ENCODE measurements around the gene SLC13A3. TPM values are rescaled to one million over a fixed set of nuclear protein-coding genes. Genes with fewer than 3 reads are reported as not detected.
"Not testable (repeated sequence)": the region's sequence is repeated elsewhere in the genome, so short reads cannot be mapped to it uniquely, and the experiment has no call there.

Gene SLC13A3
- total RNA-seq, 4 donors from 2014 or later: 0.62 to 1.6 (median 0.80) TPM

GRCh38 chr20:46681032-46681854 lies 30.0 kb upstream of the SLC13A3 start:
- no peak for ATAC-seq
- WGBS, 2 donors (ENCODE audit: low coverage in 1 of 2): 38 to 43% methylated on average over 12 to 14 of the region's 14 CpGs

DNA sequence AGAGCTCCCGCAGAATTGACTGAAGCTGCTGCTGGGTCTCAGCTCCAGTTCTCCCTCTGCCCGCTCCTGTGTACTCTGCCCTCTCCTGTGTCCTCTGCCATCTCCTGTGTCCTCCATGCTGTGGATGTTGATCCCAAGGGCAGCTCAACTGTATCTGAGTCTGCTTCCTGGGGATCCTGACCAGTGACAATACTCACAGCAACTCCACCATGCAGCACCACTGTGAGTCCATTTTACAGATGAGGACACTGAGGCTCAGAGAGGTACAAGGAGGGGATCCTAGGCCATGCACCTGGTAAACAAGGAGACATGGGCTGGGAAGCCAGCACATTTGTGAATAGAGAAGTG lies 29.4 kb upstream of the SLC13A3 start:
- no peak for ATAC-seq
- Histone ChIP-seq H3K9me3 (no peaks in the 10 kb centered on the region), H3K4me1 (peaks cover 3 to 44% (median 11%) of the 10 kb centered on the region in 3 donors), H3K27ac (no peak overlapping the region), H3K4me3 (no peak overlapping the region), H3K36me3 (peaks cover 0 to 9% of the 10 kb centered on the region in 2 donors), H3K27me3 (no peaks in the 10 kb centered on the region)
- 100% methylated on average over 2 of the region's 2 CpGs; no CpG with 5 or more reads in 1 of the 2 donors for WGBS, 2 donors (ENCODE audit: low coverage in 1 of 2)
- TF ChIP-seq EP300 (IDR thresholded peaks at IDR 0.05) (no peak), CTCF (IDR thresholded peaks at IDR 0.05) (no peak), POLR2AphosphoS5 (IDR thresholded peaks at IDR 0.05) (no peak), POLR2A (IDR thresholded peaks at IDR 0.05) (no peak)

More at GRCh38 chr20:46681032-46681854, 30.0 kb upstream of the SLC13A3 start:
- Histone ChIP-seq H3K36me3 (peaks cover 0 to 15% of the 10 kb centered on the region in 2 donors), H3K4me3 (no peak overlapping the region), H3K27ac (no peak overlapping the region), H3K4me1 (peaks cover 3 to 49% (median 11%) of the 10 kb centered on the region in 3 donors), H3K27me3 (no peaks in the 10 kb centered on the region), H3K9me3 (no peaks in the 10 kb centered on the region)
- peak in 3 of 4 experiments; percentile 61 to 80 (median 78) for TF ChIP-seq CTCF (IDR thresholded peaks at IDR 0.05)
- no peak for TF ChIP-seq POLR2A (IDR thresholded peaks at IDR 0.05)

DNA sequence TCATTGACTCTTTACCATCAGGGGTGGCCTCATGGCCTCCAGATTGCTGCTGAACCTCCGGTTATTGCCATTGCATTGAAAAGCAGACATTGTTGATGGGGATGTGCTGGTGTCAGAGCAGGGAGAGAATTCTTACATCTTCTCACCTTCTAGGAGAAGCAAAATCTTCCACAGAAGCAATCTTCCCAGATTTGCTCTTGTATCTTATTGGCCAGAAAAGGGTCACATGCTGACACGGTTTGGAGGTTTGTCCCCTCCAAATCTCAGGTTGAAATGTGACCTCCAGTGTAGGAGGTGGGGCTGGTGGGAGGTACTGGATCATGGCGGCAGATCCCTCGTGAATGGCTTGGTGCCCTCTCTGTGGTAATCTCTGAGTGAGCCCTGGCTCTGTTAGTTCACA lies 27.3 kb upstream of the SLC13A3 start:
- Histone ChIP-seq H3K9me3 (no peaks in the 10 kb centered on the region), H3K36me3 (no peaks in the 10 kb centered on the region), H3K27me3 (no peaks in the 10 kb centered on the region), H3K4me3 (no peak overlapping the region), H3K27ac (no peak overlapping the region), H3K4me1 (peaks cover 3 to 23% (median 8%) of the 10 kb centered on the region in 3 donors)
- no peak for TF ChIP-seq EP300 (IDR thresholded peaks at IDR 0.05)
- TF ChIP-seq POLR2A (IDR thresholded peaks at IDR 0.05): no peak
- no peak for TF ChIP-seq CTCF (IDR thresholded peaks at IDR 0.05)
- TF ChIP-seq POLR2AphosphoS5 (IDR thresholded peaks at IDR 0.05): no peak
- WGBS, 2 donors (ENCODE audit: low coverage in 1 of 2): 80% methylated on average over 4 of the region's 4 CpGs; no CpG with 5 or more reads in 1 of the 2 donors
- ATAC-seq: no peak

- H3K36me3 ChIP-seq: no peaks in the 10 kb centered on the region
- no peak for ATAC-seq
- H3K4me1 ChIP-seq: peaks cover 0 to 14% (median 0%) of the 10 kb centered on the region in 3 donors
- peaks cover 0 to 2% (median 0%) of the 10 kb centered on the region in 3 donors for H3K9me3 ChIP-seq
- H3K27ac ChIP-seq: no peak overlapping the region
- WGBS, 2 donors (ENCODE audit: low coverage in 1 of 2): 77 to 83% methylated on average over 4 to 5 of the region's 5 CpGs
- H3K4me3 ChIP-seq: no peak overlapping the region
- no peaks in the 10 kb centered on the region for H3K27me3 ChIP-seq
- TF ChIP-seq POLR2A (IDR thresholded peaks at IDR 0.05): no peak
- TF ChIP-seq POLR2AphosphoS5 (IDR thresholded peaks at IDR 0.05): no peak
- no peak for TF ChIP-seq CTCF (IDR thresholded peaks at IDR 0.05)
- TF ChIP-seq EP300 (IDR thresholded peaks at IDR 0.05): no peak
These were observed 26.3 kb upstream of the SLC13A3 start for GRCh38 chr20:46677608-46678007.

DNA sequence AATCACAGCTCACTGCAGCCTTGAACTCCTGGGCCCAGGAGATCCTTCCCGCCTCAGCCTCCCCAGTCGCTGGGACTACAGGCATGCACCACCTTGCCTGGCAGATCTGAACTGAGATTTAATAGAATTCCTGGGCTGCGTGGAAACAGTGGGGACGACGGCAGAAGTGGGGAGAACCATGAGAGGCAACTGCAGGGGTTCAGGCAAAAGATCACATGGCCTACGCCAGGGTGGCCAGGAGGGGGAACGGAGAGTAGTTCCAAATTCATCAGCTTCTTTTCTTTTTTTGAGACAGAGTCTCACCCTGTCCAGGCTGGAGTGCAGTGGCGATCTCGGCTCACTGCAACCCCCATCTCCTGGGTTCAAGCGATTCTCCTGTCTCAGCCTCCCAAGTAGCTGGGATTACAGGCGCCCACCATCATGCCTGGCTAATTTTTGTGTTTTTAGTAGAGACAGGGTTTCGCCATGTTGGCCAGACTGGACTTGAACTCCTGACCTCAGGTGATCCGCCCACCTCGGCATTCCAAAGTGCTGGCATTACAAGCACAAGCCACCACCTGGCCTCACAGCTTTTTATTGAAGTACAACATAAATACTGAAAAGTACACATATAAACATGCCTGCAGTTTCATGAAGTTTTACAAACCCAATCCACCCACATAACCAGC lies 25.5 kb upstream of the SLC13A3 start:
- WGBS, 2 donors (ENCODE audit: low coverage in 1 of 2): 67 to 80% methylated on average over 2 to 3 of the region's 14 CpGs
- H3K36me3 ChIP-seq, H3K27ac ChIP-seq, H3K4me3 ChIP-seq, H3K4me1 ChIP-seq, H3K9me3 ChIP-seq, H3K27me3 ChIP-seq, ATAC-seq: not testable (repeated sequence)

Measured in gastroesophageal sphincter (tissue), 4 donors.